Measurements from ENCODE around the gene CCDC71.
A peak's percentile ranks its signal among the peaks of the same experiment; 100 is the strongest.

The CCDC71 gene

DNA sequence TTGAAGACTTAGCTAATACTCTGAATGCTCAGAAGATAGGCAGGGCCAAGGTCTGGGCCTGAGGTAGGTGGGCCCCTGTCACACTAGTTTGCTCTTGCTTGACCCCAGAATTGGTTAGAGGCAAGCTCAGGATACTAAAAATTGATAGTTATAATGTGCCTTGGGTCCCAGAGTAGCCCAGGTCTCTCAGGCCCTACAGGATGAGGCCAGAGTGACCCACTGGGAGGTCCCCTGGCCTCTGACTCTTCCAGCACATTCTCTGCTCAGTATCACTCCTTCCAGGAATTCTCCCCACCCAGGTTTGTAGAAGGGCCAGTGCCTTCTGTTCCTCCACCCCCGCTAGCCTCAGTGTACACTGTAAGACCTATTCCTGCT, 4.6 kb upstream of the CCDC71 start:
- no peak for DNase-seq (ENCODE audit: low spot score)

DNA sequence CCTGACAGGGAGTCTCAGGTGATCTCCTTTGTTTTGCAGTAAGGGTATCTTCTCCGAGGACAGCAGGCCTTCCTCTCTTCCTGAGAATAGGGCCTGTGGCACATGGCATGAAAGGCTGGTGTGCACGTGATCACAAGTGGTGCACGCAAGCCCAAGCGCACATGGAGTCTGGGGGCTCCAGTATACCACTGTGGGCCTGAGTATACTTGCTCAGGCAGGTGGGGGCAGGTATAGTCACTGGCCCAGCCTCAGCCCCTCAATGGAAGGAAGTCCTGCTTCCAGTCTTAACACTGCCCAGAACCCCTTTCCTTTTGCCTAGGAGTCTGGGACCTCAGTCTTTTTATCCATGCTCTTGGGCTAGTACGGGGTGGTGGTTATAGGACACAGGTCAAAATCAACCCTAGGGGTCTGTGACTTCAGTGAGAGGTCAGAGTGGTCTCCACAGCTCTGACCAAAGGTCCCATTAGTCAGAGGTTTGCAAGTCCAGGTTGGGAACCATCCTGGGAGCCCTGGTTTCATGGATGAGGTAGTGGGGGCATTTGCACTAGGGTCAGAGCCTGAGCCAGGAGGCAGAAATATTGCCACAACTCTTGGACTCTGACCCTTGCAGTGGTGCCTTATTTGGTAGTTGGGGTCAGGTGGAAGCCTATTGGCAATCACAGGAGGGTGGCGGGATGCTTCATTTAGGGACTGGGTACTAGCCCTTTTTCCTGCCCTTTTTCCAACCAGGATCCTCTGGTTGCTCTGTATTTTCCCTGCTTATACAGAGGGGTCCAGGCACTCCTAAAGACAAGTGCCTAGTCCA, 823 bp upstream of the CCDC71 start:
- no peak for DNase-seq (ENCODE audit: low spot score)

DNA sequence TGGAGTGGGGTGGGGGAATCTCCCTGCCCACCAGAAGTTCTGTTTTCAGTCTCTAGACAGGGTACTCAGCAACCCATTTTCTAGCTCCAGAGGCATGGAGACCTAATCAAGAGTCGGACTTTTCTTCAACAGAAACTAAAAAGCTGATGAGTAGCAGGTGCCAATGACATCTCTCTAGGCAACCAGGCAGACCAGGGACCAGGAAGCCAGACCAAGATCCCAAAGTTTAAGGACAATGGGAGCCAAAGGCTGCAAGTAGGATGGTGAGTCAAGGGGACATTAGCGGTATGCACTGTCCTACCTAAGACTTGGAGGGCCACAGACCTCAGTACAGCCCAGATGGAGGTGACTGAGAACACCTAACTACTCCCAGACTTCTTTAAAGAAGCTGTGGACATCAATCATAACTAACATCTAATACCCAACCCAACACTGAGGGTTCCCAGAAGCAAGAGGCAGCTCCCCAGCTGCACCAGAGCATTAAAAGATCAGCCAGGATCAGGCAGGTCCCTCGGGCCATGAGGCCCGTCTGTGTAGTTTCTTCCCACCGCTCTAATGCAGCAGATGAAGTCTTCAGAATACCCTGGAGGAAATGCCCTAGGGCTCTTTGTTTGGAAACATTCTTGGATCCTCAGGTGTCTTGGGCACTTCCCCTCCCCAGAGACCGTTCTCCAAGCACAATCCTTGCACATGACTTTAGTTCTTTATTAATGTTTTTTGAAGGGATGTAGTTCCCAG, 979 bp downstream of the CCDC71 start:
- DNase-seq (ENCODE audit: low spot score), result no peak

DNA sequence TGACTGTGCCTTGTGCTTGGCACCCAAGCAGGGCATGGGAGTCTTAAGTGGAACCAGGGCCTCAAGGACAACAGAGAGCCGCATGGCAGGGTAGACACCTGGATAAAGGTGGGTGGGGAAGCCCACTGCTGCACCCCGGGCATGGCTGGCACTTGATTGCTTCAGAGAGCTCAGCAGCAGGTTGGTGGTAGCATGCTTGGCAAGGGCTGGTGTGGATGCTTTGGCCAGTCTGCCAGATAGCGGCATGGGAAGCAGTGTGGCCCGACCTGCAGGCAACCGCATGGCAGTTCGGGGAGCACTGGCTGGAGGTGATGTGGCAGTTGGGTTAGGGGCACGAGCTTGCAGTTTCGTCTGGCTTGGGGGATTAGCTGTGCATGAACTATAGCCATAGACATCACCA, 2.5 kb downstream of the CCDC71 start:
- no peak for DNase-seq (ENCODE audit: low spot score)

DNA sequence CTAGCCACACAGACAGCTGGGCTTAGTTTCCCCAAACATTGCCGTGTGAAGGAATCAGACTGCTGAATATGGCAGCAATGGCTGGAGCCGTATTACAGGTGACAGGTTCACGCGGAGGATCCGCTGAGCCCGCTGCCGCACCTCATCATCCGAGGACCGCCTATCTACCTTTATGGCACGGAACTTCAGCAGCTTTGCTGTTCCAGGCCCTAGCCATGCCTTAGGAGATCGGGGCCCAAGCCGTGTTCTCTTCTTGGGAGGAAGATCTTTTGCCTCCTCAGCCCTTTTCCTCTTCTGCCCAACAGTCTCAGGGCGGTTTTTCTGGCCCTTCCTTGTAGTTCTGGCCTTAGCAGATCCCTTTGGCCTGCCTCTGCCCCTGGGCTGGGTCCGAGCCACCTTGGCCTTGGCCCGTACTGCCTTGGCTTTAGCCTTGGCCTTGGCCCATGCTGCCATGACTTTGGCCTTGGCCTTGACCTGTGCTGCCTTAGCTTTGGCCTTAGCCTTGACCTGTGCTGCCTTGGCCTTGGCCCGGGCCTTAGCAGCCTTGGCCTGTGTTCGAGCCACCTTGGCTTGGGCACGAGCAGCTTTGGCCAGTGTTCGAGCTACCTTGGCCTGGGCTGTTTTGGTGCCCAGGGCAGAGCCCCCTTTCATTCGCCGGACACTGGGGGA, 3.2 kb downstream of the CCDC71 start:
- no peak for DNase-seq (ENCODE audit: low spot score)

DNA sequence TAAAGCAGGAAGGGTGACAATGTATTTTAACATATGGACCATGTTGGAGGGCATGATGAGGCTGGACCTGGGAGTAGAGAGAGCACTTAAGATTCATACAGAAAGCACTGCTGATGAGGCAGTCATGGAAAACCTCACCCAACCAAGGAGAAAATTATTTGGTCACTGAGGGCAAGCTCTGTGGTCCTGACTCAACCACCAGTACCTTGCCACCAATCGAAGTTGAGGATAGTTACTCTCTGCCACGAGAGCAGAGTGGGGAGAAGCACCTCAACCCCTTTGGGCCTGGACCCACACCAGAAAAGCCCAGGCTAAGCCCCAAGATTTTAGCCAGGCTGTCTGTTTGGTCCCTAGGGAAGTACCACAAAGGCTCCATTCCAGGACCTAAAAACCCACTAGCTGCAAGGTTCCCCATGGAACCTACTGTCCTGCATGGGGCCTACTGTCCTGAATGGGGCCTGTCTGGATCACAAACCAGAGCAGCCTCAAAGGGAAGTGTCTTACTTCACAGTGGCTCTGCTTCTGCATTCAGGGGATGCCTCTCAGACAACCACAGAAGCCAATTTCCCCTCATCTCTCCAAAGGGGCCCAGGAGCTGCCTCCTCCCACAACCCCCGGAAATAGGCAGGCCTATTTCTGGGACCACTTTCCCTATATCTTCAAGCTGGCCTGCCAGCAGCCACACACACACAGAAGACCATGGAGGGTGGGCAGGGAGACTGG, 4.2 kb downstream of the CCDC71 start:
- no peak for DNase-seq (ENCODE audit: low spot score)

DNA sequence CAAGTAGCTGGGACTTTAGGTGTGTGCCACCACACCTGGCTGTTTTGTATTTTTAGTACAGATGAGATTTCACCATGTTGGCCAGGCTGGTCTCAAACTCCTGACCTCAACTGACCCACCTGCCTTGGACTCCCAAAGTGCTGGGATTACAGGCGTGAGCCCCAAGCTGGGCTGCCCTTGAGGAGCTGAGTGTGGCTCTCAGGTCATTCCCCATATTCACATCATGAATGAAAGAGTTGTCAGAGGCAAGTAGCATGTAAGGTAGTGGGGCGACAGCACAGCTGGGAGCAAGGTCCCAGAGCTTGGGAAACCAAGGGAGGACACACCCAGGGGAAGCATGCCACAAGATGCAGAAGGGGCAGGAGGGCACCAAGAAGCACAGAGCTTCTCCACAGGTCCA, 4.9 kb downstream of the CCDC71 start:
- DNase-seq (ENCODE audit: low spot score), result no peak

DNA sequence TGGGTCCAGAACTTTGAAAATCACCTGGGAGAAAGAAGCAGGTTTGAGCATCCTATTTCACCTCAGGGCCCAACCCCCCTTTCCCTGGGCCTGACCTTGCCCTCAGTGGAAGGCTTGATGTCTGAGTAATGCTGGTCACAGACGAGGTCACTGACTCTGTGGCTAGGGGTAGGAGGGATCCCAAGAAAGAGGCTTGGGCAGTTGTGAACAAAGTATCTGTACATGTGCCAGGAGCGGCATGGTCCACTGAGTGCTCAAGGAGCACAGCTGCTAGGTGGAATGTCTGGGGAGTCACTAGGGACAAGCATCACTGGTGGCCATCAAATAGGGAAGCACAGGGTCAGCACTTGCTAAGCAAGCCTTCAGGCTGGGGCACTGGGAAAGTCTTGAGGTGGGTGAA, 7.3 kb downstream of the CCDC71 start:
- DNase-seq (ENCODE audit: low spot score), result no peak

DNA sequence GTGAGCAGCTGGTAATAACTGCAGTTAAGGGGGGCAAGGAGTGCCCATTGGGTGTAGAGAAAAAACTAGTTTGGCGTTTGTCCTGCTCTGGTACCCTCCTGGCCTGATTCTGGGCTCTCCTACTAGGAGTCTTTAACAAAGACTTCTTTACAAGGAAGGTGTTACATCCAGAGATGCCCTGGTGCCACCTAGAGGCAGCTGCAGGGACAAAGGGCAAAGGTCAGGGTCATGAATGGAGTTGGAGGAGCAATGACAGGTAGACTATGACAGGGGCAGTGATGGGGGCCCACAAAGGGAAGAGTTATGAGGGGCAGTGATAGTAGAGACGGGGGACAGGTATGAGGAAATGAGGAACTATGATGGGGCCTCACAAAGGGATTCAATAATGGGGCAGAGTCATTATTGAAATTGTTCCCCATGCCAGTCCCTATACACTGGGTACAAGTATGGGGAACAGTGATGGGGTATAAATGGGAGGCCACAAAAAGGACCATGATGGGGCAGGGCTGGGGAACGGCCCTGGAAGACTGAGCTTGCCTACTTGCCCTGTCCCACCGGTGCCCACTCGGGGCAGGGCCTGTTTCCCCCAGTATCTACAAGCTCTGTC, 7.9 kb downstream of the CCDC71 start:
- DNase-seq (ENCODE audit: low spot score), result peak; percentile 43

DNA sequence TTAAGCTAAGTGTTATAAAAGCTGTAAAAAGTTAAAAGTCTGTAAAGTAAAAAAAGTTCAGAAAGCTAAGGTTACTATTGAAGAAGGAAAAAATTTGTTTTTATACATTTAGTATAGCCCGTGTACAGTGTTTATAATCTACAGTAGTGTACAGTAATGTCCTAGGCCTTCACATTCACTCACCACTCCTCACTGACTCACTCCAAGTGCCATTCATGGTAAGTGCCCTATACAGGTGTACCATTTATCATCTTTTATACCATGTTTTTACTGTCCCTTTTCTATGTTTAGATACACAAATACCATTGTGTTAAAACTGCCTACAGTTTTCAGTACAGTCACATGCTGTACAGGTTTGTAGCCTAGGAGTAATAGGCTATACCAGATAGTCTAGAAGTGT, 8.8 kb downstream of the CCDC71 start:
- no peak for DNase-seq (ENCODE audit: low spot score)

DNA sequence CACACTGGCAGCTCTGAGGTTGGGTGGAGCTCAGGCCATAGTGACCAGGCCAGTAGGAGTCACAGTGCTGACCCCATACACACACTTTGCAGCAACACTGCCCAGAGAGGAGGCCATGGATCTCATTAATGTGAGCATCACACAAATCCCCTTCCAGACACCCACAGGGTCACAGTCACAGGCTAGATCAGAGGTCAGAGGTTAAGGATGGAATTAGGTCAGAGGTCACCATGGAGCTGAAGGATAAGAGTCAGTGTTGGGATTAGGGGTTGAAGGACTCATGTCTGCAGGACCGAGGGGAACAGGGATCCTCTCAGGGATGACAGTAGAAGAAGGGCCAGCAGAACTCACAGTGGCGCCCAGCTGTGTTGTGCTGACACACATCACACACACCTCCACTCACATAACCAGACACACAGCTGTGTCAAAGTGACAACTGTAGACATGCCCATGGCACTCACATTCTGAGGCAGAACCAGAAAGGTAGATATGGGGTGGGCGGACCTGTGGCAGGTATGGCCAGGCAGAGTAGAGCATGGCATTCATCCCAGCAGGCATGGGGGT, 12.7 kb downstream of the CCDC71 start:
- DNase-seq (ENCODE audit: low spot score), result no peak

DNA sequence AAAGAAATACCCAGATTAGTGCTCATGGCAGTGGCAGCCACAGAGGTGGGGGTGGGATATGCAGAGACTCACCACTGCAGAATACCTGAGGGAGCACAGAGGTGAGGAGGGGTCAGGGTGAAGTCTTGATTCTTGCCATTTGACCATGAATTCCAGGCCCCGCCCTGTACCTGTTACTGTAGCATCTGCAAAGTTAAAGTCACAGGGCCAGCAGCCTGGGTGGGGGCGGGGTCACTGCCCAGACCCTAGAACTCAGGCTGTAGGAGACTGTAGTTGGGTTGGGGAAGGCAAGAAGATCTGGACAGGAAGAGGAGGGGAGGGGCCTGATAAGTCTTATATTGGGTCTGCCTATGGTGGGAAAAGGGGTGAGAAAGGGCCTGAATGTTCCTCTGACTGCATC, 14.5 kb downstream of the CCDC71 start:
- no peak for DNase-seq (ENCODE audit: low spot score)

DNA sequence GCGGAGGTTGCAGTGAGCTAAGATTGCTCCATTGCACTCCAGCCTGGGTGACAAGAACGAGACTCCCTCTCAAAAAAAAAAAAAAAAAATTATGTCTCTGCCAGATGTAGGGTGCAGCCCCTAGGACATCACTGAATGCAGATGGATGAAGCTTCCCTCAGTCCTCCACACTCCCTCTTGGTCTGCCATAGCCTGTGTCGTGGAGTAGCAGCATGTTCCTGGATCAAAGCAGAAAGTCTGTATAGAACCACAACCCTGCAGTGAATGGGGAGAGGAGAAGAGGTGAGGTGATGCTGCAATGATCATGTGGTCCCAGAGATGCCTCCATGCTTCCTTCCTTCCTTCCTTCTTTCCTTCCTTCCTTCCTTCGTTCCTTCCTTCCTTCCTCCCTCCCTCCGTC, 18.0 kb downstream of the CCDC71 start:
- DNase-seq (ENCODE audit: low spot score), result no peak

DNA sequence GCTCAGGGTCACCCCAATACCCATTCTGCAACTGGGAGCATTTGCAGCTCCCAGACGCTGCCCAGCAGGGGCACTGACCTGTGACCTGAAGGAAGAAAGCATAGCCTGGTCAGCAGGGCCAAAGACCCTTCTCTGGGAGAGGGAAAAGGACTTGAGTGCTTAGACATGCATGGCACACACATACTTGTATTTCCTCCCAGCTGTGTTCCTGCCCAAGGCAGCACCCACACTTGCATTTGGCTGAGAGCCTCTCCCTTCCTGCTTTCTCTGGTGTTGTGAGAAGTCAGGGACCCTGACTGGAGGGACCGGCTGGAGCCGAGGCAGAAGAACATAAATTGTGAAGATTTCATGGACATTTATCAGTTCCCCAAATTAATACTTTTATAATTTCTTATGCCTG, 26.1 kb downstream of the CCDC71 start:
- DNase-seq (ENCODE audit: low spot score), result no peak

DNA sequence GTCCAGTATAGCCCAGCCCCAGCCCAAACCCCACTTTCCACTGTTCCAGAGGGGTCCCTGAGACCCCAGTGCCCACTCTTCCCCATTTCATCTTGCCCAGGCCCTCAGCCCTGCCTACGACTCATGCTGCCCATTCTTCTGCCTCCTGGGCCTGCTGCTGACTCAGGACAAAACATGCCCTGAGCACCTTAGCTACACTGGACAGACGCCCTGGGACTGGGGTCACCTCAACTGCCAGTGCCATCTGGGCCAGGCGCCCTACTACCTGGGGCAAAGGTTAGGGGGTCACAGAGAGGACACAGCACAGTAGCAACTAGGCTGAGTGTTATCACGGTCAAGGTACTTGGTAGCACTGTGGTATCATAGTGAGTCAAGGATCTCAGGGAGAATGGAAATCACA, 30.6 kb downstream of the CCDC71 start:
- no peak for DNase-seq (ENCODE audit: low spot score)

DNA sequence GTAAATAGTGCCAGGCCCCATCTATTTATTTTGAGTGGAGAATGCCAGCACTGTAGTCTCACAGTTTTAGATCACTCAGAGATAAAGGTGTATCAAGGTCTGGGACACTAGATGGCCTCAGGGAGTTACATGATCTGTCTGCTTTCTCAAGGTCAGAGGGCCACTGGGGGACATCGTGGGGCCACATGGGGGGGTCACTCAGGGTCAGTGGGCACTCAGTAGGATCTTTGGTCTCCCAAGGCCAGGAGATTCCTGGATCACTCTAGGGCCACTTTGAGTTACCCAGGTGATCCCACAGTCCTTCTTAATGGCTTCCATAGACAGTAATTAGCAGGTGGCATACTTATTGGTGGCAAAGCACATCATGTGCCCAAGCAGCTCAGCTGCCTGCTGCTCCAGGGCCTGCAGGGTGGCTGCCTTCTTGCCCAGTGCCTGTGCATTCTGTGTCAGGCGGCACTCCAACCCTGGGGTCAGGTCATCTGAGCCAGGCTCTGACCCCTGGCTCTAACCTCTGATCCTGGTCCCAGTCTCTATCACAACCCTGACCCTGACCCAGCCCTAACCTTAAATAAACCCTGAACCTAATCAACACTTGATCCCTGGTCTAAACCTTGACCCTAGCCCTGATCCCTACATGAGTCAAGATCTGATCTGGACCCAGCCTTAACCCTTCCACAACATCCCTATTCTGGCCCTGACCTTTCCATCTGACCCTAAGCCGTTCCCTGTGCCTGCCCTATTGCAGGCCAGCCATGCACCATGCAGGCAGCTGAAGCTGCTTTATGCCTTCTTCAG, 31.5 kb downstream of the CCDC71 start:
- DNase-seq (ENCODE audit: low spot score), result no peak

DNA sequence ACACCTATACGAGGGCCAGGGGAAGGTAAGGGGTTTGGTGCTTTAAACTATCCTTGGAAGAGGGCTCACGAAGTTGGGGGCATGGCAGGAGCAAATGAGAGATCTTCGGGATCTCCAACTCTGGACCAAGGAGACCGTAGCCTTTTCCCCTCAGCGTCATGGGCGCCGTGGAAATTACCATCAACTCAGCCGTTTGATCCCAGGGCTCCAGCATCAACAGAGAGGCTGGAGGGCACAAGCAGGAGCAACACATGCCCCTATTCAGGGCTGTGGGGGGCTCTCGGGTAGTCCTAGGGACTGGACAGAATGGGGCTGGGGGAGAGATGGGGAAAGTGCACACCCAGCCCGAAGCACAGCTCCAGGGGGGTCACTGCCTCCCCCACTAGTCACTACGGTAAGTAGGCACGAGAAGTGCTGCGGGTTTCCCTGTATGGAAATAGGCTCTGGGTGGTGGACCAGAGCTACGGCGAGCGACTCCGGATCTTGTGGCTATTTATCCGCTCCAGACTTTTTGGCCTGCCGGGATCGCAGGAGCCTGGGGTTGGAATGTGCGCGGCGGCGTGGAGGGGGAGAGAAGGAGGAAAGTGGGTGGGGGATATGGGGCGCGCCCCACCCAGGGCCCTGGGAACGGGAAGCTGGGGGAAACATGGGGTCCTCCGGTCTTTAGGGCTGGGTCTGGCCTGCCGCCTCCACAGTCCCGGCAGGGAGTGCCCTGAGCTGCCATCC, 32.7 kb downstream of the CCDC71 start:
- peak; percentile 29 for DNase-seq (ENCODE audit: low spot score)

DNA sequence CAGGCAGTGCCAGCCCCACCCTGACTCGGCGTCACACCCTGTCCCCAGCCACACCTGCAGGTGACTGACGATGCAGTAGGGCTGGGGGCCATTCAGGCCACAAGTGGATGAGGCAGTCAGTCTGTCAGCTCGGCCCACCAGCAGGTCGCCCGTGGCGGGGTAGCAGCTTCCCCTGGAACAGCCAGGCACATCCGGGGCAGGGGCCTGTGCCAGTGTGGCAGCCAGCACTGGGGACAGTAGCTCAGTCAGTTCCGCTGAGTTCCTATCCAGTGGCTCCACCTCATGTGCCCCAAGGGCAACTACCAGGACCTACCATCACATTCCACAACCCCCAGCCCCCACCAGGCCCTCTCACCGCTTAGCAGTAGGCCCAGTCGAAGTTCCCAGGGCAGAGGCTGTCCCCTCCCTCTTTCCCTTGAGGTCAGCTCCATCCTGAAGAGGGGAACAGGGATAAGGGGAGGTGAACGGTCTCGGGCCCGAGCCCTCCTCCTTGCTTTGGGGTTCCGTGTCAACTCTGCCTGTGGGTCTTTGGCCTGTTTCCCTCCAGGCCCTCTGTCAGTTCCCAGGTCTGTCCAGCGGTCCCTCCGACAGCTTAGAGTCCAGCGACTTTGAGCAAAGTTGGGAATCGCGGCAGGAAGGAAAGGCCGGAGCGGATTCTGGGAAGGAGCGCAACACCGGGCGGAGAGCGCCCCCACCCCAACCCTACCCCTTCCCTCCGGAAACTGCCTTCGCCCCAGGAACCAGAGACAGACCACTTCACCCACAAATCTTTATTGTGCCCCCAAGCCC, 33.5 kb downstream of the CCDC71 start, which contains the start of gene LAMB2:
TSS of gene LAMB2 (minus strand) at position 614 of the 789 bp plus-strand sequence. CDS start at position 431, 183 bp downstream.
- DNase-seq (ENCODE audit: low spot score), result no peak

DNA sequence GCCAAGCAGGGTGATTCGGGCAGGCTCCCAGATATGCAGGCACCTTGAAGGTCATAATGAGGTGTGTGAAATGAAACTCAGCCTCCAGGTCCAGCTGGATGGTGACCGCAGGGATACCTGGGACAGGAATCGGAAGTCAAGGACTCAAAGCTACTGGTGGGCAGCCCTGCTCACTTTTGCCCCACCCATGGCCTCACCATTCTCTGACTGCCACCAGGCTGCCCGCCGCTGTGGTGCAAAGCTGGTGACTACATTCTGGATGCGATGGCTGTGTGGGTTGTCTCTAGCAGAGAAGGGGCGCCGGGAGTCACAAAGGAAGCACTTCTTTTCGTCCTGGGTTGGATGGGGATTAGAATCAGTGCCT, 34.1 kb downstream of the CCDC71 start:
- no peak for DNase-seq (ENCODE audit: low spot score)

Data from germinal center (tissue), 1 donor.